Measurements from ENCODE around the gene PIGBOS1. TPM values are rescaled to one million over a fixed set of nuclear protein-coding genes. Genes with fewer than 3 reads are reported as not detected.

Gene PIGBOS1
- total RNA-seq, 2 experiments from 2014 or later, result 13.2 to 14.3 TPM

DNA sequence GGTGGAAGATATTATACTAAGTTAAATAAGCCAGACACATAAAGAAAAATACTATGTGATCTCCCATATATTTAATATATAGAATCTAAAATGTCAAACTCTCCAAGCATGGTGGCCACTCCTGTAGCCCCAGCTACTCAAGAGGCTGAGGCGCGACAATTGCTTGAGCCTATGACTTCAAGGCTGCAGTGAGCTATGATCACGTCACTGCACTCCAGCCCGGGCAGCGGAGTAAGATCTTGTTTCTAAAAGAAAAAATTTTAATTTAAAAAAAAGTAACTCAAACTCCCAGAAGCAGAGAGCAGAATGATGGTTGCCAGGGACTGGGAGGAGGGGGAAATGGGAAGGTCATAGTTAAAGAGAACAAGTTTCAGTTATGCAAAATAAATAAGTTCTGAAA lies 42.6 kb downstream of the PIGBOS1 start:
- Mint-ChIP-seq H3K4me1 (peaks cover 82% of the 10 kb centered on the region), H3K27me3 (no peaks in the 10 kb centered on the region), H3K36me3 (peaks cover 51% of the 10 kb centered on the region), H3K4me3 (peak overlapping the region; percentile 66), H3K27ac (peak overlapping the region; percentile 99), H3K9me3 (ENCODE audit: low read depth) (no peaks in the 10 kb centered on the region)
- DNase-seq (no peak), ATAC-seq (no peak)
- CTCF ChIA-PET, result interaction anchor here (0.7 to 3.4 kb wide), 10 partner anchors 9 to 59 kb away, joined by 3 to 14 read pairs (median 4); no protein-coding TSS in a partner anchor

DNA sequence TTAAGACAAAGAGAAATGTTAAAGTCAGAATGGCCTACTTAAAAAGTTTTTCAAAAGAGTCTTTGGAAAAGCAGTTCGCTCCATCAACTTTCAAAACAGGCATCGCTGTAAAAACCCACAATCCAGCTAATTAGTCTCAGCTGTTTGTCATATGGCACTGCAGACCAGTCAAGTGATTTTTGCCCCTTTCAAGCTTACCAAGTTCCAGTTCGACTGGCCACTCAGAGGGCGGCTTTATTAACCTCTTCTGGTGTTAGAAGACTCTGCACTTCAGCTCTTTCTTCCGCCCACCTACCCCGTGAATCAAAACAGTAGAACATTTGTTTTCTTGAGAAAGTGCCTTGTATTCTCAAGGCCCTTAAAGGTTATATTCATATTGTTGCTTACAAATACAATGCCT lies 48.6 kb downstream of the PIGBOS1 start:
- H3K36me3 Mint-ChIP-seq, result peaks cover 57% of the 10 kb centered on the region
- H3K9me3 Mint-ChIP-seq (ENCODE audit: low read depth), result no peaks in the 10 kb centered on the region
- H3K27ac Mint-ChIP-seq, result peak overlapping the region; percentile 98
- H3K27me3 Mint-ChIP-seq, result no peaks in the 10 kb centered on the region
- CTCF ChIA-PET, result interaction anchor here (1.2 to 2.1 kb wide), 9 partner anchors 10 to 49 kb away, joined by 3 to 10 read pairs (median 5); no protein-coding TSS in a partner anchor
- ATAC-seq (no peak), DNase-seq (peak; percentile 50)
- H3K4me3 Mint-ChIP-seq, result peak overlapping the region; percentile 73
- H3K4me1 Mint-ChIP-seq, result peaks cover 90% of the 10 kb centered on the region

DNA sequence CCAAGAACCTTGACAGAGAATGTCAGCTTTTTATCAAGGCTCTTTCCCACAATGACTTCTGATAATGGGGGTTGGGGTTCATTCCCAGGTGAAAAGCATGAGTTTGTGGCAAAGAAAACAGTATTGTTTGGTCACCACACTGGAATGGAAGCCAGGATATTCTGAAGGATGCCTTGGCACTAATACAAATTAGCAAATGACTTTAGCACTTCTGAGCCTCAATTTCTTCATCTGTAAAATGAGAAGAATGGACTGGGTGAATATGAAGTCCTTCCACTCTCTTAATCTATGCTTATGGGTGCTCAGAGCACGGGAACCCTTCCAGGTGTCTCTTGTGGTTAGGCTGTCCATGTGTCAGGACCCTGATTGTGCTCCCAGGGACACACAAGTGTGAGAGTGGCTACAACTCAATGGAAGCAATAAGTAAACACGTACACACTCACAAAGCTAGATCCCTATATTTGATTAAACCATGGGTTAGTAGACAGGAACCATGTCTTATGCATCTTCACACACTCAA lies 50.7 kb downstream of the PIGBOS1 start:
- no peak for ATAC-seq
- no peaks in the 10 kb centered on the region for H3K9me3 Mint-ChIP-seq (ENCODE audit: low read depth)
- peaks cover 58% of the 10 kb centered on the region for H3K36me3 Mint-ChIP-seq
- no peak for DNase-seq
- peaks cover 89% of the 10 kb centered on the region for H3K4me1 Mint-ChIP-seq
- H3K4me3 Mint-ChIP-seq, result peak overlapping the region; percentile 73
- CTCF ChIA-PET, result interaction anchor here (1.1 to 3.4 kb wide), 11 partner anchors 8 to 50 kb away, joined by 3 to 16 read pairs (median 10); no protein-coding TSS in a partner anchor
- H3K27ac Mint-ChIP-seq, result peak overlapping the region; percentile 98
- no peaks in the 10 kb centered on the region for H3K27me3 Mint-ChIP-seq

DNA sequence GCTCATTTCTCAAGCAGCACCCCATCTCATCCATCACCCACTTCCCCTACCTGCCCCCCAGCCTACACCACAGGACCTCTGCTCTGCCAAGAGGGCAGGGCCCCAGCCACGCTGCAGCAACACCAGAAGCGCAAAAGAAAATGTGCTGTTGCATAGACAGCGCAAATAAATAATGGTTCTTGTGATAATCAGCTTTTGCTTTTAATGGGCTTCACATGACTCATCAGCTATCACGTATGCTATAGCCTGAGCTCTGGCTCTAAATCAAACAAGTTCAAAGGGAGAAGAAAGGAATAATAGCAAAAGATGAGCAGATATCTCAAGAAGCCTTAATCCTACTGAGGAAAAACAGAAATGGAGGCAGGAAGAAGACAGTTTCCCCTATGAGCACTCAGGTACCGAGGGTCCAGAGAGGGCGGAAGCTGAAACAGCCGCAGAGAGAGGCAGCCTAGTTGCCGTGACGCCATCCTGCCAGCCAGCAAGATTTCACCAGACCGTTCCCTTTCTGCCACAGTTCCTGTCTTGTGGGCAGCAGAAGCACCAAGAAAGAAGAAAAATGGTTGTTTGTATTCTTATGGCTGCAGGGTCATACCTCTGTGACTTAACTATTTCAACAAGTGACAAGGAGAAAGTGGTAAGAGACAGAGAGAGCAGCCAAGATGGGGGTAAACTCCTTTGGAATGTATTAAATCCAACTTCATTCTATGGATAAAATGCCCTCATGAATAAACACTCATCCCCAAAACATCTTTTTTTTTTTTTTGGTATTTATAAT lies 51.3 kb downstream of the PIGBOS1 start:
- Mint-ChIP-seq H3K4me3 (peak overlapping the region; percentile 73), H3K27ac (peak overlapping the region; percentile 98), H3K9me3 (ENCODE audit: low read depth) (no peaks in the 10 kb centered on the region), H3K4me1 (peaks cover 91% of the 10 kb centered on the region), H3K36me3 (peaks cover 61% of the 10 kb centered on the region), H3K27me3 (no peaks in the 10 kb centered on the region)
- CTCF ChIA-PET, result interaction anchor here (0.9 to 3.4 kb wide), 13 partner anchors 9 to 50 kb away, joined by 3 to 16 read pairs (median 7); no protein-coding TSS in a partner anchor
- ATAC-seq, result peak; percentile 87
- peak; percentile 91 for DNase-seq

Other genes with a start within 250 kb of the PIGBOS1 start
- gene RSL24D1, start 122.2 kb downstream of the PIGBOS1 start, total RNA-seq, result 10 to 100 TPM; 79.1 to 94.2 TPM
- gene RAB27A, start 29.3 kb downstream of the PIGBOS1 start, total RNA-seq, result 100 to 1,000 TPM; 136 to 149 TPM
- gene PIGB, start 99 bp upstream of the PIGBOS1 start, total RNA-seq, result 10 to 100 TPM; 29.8 to 31.2 TPM
- gene CCPG1, start 89.2 kb upstream of the PIGBOS1 start, total RNA-seq, result 10 to 100 TPM; 19.2 to 22.0 TPM
- not detected for gene PIERCE2, start 89.4 kb upstream of the PIGBOS1 start, total RNA-seq
- not detected for gene DNAAF4, start 189.1 kb upstream of the PIGBOS1 start, total RNA-seq